Activated CD8-positive, alpha-beta memory T cell treated with anti-CD3 and anti-CD28 coated beads for 36 hours (primary cell): ENCODE results near the gene PRPSAP1. TPM values are rescaled to one million over a fixed set of nuclear protein-coding genes. Genes with fewer than 3 reads are reported as not detected.

Source experiments
- CTCF ChIA-PET: fragments of 350-600 bp; sonication (Branson Sonifier 250); formaldehyde crosslinking; loops from one replicate; lab custom pipeline; 2021; ENCODE audit warnings: antibody characterized with exemption; lab: Charles Lee
- POLR2A ChIA-PET: fragments of 350-600 bp; sonication (Branson Sonifier 250); formaldehyde crosslinking; loops from one replicate; lab custom pipeline; 2021; ENCODE audit warnings: antibody characterized with exemption; lab: Charles Lee
- total RNA-seq, 2 experiments: library from RNA; stranded (reverse); gene quantifications; one replicate each; pipeline ENCODE4 v1.2.3, GENCODE V29; 2021

PRPSAP1 gene
- total RNA-seq, 2 experiments from 2014 or later: 39.4 to 41.8 TPM

- CTCF ChIA-PET: interaction anchor here (0.5 to 6.3 kb wide), 19 partner anchors 11 to 329 kb away, joined by 3 to 57 read pairs (median 4); partner anchors contain the start of genes EXOC7 and PRPSAP1
- POLR2A ChIA-PET: interaction anchor here (0.6 to 4.6 kb wide), 6 partner anchors 12 to 327 kb away, joined by 3 to 39 read pairs (median 4); partner anchors contain the start of gene PRPSAP1
Measured at GRCh38 chr17:76384987-76385891, 31.5 kb upstream of the PRPSAP1 start.

GRCh38 chr17:76384222-76384986 lies 30.7 kb upstream of the PRPSAP1 start, which contains the start of gene SPHK1:
SPHK1 (plus strand) TSS chr17:76384609; CDS start chr17:76385645, 1,036 bp downstream.
- POLR2A ChIA-PET: interaction anchor here (1.1 to 4.6 kb wide), 4 partner anchors 30 to 326 kb away, joined by 3 to 39 read pairs (median 4); partner anchors contain the start of gene PRPSAP1
- CTCF ChIA-PET: interaction anchor here (0.5 to 6.3 kb wide), 12 partner anchors 13 to 616 kb away, joined by 3 to 57 read pairs (median 4); partner anchors contain the start of genes EXOC7 and PRPSAP1

- ChIA-PET POLR2A (interaction anchor here (0.7 to 4.6 kb wide), 3 partner anchors 30 to 302 kb away, joined by 4 to 39 read pairs (median 4); partner anchors contain the start of gene PRPSAP1), CTCF (interaction anchor here (0.6 to 6.3 kb wide), 5 partner anchors 13 to 617 kb away, joined by 3 to 57 read pairs (median 4); partner anchors contain the start of gene PRPSAP1)
Measured at GRCh38 chr17:76383546-76384221, 30.0 kb upstream of the PRPSAP1 start.

- POLR2A ChIA-PET: interaction anchor here (0.6 to 4.6 kb wide), 3 partner anchors 29 to 351 kb away, joined by 3 to 39 read pairs (median 4); partner anchors contain the start of gene PRPSAP1
- CTCF ChIA-PET: interaction anchor here (1.0 to 3.7 kb wide), 3 partner anchors 13 to 30 kb away, joined by 3 to 43 read pairs (median 4); partner anchors contain the start of gene PRPSAP1
Measured at GRCh38 chr17:76382803-76383545, 29.3 kb upstream of the PRPSAP1 start.

- CTCF ChIA-PET: interaction anchor here (0.7 to 1.8 kb wide), 3 partner anchors 12 to 71 kb away, joined by 3 to 4 read pairs (median 3); no protein-coding TSS in a partner anchor
- POLR2A ChIA-PET: interaction anchor here (0.6 to 4.6 kb wide), 3 partner anchors 28 to 351 kb away, joined by 3 to 39 read pairs (median 3); partner anchors contain the start of gene PRPSAP1
Measured at GRCh38 chr17:76382351-76382802, 28.7 kb upstream of the PRPSAP1 start.

GRCh38 chr17:76381633-76382350 lies 28.1 kb upstream of the PRPSAP1 start:
- POLR2A ChIA-PET: interaction anchor here (0.6 to 4.6 kb wide), 3 partner anchors 28 to 317 kb away, joined by 3 to 39 read pairs (median 3); partner anchors contain the start of gene PRPSAP1
- CTCF ChIA-PET: interaction anchor here (0.7 to 1.8 kb wide), 4 partner anchors 16 to 70 kb away, joined by 3 to 6 read pairs (median 3); partner anchors contain the start of gene PRPSAP1

GRCh38 chr17:76379646-76380376 lies 26.1 kb upstream of the PRPSAP1 start:
- ChIA-PET CTCF (interaction anchor here (1.0 kb wide), 1 partner anchor 69 kb away, joined by 6 read pairs; no protein-coding TSS in a partner anchor), POLR2A (interaction anchor here (0.6 to 1.3 kb wide), 2 partner anchors 11 to 26 kb away, joined by 3 to 5 read pairs; partner anchors contain the start of gene PRPSAP1)

- POLR2A ChIA-PET: interaction anchor here (0.8 to 1.3 kb wide), 2 partner anchors 14 to 26 kb away, joined by 4 to 5 read pairs; partner anchors contain the start of gene PRPSAP1
- CTCF ChIA-PET: no interaction called here
Measured at GRCh38 chr17:76379275-76379641, 25.5 kb upstream of the PRPSAP1 start.

- CTCF ChIA-PET: no interaction called here
- POLR2A ChIA-PET: interaction anchor here (0.8 kb wide), 1 partner anchor 15 kb away, joined by 4 read pairs; no protein-coding TSS in a partner anchor
Measured at GRCh38 chr17:76378548-76379274, 25.0 kb upstream of the PRPSAP1 start.

- ChIA-PET CTCF (interaction anchor here (1.3 to 1.4 kb wide), 2 partner anchors 22 to 58 kb away, joined by 3 to 4 read pairs; no protein-coding TSS in a partner anchor), POLR2A (no interaction called here)
Measured at GRCh38 chr17:76376318-76377133, 22.8 kb upstream of the PRPSAP1 start.

GRCh38 chr17:76371656-76372628 lies 18.2 kb upstream of the PRPSAP1 start:
- ChIA-PET POLR2A (no interaction called here), CTCF (no interaction called here)

GRCh38 chr17:76370261-76370993 lies 16.7 kb upstream of the PRPSAP1 start:
- ChIA-PET POLR2A (no interaction called here), CTCF (interaction anchor here (0.7 to 3.4 kb wide), 6 partner anchors 10 to 114 kb away, joined by 3 to 19 read pairs (median 3); partner anchors contain the start of gene SPHK1)
